Stimulated activated naive CD8-positive, alpha-beta T cell treated with anti-CD3 and anti-CD28 coated beads, Interleukin-15, Interleukin-2, amounts not matched to agents 100 U/mL and 50 U/mL, for 24 hours (primary cell): ENCODE results near the gene GSX1.
"Not testable (repeated sequence)": the region's sequence is repeated elsewhere in the genome, so short reads cannot be mapped to it uniquely, and the experiment has no call there.

Experiments
- ATAC-seq: fragments of 150-1000 bp; cut with Tn5 transposase; one replicate; pipeline ENCODE4 v1.10.0; 2021
- DNase-seq: peaks from one replicate; pipeline ENCODE4 v3.0.0; 2021

GSX1 gene

DNA sequence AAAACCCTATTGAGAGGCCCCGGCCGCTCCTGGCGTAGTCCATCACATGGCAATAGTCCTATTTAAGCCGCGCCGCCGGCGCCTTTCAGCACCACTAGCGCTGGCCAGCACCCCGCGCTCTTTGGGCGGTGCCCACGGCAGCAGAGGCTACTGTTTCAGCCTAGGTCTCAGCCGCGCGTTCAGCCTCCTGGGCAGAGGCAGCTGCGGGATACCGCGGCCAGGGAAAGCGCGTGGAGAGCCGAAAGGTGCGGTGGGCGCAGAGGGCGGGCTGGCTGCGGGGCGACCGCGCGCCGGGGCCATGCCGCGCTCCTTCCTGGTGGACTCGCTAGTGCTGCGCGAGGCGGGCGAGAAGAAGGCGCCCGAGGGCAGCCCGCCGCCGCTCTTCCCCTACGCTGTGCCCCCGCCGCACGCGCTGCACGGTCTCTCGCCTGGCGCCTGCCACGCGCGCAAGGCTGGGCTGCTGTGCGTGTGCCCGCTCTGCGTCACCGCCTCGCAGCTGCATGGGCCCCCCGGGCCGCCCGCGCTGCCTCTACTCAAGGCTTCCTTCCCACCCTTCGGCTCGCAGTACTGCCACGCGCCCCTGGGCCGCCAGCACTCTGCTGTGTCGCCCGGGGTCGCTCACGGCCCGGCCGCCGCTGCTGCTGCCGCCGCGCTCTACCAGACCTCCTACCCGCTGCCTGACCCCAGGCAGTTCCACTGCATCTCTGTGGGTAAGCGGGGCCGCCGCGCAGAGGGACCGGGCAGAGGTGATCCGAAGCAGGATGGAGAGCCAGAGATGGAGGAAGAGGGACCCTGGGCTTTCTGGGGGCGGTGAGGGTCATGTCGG, at the start of gene GSX1:
GSX1 (plus strand) TSS at position 91 of the 826 bp plus-strand sequence; CDS start at position 299, 208 bp downstream.
- ATAC-seq: peak; percentile 61
- peak; percentile 57 for DNase-seq

DNA sequence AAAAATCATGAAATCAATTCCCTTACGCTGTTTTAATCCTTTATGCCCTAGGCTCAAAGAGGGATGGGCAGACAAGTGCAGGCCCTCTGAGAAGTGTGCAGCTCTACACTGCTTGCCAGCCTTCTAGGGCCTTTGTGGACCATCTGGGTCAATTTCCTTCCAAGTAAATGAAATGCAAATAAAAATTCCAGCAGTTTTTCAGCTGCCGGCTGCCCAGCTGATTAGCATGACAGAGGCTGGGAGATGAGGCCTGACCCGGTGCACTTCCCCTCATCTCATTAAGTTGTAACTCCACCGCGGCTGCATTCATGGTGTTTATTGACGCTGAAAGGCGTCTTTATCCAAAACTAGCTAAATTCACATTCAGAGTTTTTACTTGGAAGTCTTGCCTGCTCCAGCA, 47.5 kb upstream of the GSX1 start:
- ATAC-seq (no peak), DNase-seq (no peak)

DNA sequence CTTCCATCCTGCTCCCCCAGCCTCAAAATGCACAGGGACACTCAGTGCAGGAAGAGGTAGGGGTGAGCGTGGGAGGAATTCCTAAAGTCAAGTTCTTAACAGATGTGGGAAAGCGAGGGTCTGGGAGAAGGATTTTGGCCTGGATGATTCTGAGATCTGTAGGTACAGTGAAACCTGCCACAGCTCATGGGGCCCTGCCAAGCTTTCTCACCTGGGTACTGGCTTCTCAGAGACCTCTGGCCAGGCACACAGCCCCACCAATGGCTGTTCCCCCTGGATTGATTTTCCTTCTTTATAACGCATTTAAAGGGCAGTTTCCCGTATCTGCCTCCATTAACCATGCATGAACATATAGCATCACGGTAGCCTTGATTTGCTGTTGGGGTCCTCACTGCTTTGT, 47.0 kb upstream of the GSX1 start:
- DNase-seq: no peak
- no peak for ATAC-seq

- DNase-seq, ATAC-seq: not testable (repeated sequence)
These were observed 44.1 kb upstream of the GSX1 start for GRCh38 chr13:27748143-27748542.

DNA sequence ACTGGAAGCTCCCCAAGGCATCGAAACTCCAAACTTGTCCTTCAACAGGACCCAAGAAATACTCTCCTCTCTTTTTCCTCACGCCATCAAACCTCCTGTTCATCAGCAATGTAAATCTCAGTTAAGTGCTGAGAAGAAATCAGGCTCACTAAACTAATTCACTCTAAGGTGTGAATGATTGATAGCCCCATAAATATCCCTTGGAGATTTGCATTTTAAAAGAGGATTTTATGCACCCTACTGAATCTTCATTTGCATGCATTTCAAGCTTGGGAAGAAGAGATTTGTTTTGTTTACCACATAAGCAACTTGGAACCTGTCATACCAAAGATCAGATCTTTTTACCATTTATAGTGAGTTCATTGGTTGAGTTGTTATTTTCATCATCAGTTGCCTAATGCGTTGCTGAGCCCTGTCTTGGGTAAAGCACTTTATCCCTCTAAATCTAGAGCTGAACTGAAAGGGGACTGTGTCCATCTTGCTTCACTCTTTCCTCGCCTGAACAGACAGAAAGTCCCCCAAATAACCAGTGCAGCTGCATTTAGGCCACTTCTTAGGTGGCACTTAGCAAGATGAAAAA, 40.2 kb upstream of the GSX1 start:
- ATAC-seq: no peak
- no peak for DNase-seq

- ATAC-seq (no peak), DNase-seq (no peak)
These were observed 26.6 kb upstream of the GSX1 start for GRCh38 chr13:27765650-27766049.

- DNase-seq (peak; percentile 15), ATAC-seq (peak; percentile 40)
These were observed 21.5 kb upstream of the GSX1 start for GRCh38 chr13:27770809-27771208.

- ATAC-seq (no peak), DNase-seq (no peak)
These were observed 19.4 kb upstream of the GSX1 start for GRCh38 chr13:27772651-27773425.

- no peak for ATAC-seq
- DNase-seq: no peak
These were observed 18.1 kb upstream of the GSX1 start for GRCh38 chr13:27774169-27774568.

GRCh38 chr13:27774651-27775050, 17.6 kb upstream of the GSX1 start:
- no peak for ATAC-seq
- no peak for DNase-seq

GRCh38 chr13:27775943-27776342, 16.3 kb upstream of the GSX1 start:
- DNase-seq (no peak), ATAC-seq (no peak)

DNA sequence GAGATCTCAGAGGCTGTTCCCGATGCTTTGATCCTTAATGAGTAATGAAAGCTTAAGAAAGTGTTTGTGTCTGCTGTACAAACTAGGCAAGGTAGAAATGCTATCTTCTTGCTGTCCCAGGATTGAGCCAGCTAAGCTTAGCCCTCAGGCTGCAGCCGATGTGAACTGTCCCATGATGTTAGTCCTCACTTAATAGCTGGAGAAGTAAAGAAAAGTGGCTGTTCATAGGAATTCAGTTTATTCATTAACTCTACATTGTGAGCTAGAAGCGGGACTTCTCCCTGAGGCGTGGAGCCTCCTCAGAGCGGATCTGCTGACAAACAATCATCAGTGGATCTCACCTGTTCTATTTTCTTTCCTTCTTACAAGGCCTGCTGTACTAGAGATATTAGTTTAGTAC, 10.1 kb upstream of the GSX1 start:
- no peak for DNase-seq
- no peak for ATAC-seq

DNA sequence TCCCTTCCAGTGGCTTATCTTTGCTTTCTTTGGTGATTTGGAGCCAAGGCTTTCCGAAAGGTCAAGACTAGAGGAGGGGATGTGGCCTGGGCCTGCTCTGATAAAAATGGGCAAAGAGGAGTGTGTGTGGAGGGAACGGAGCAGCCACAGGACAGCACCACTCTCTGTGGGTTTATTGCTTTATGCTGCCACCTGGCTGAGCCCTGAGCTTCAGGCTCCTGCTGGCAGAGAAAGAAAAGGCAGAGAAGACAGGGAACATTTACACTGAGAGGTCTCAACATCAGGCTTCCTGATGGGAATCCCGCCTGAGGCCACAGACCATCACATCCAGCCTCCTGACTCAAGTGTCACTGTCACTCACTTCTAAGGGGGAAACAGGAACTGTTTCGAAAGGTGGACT, 9.2 kb upstream of the GSX1 start:
- no peak for DNase-seq
- ATAC-seq: no peak

- DNase-seq (no peak), ATAC-seq (no peak)
These were observed 4.0 kb upstream of the GSX1 start for GRCh38 chr13:27788271-27788670.

GRCh38 chr13:27789153-27789494, 3.2 kb upstream of the GSX1 start:
- no peak for DNase-seq
- ATAC-seq: no peak

DNA sequence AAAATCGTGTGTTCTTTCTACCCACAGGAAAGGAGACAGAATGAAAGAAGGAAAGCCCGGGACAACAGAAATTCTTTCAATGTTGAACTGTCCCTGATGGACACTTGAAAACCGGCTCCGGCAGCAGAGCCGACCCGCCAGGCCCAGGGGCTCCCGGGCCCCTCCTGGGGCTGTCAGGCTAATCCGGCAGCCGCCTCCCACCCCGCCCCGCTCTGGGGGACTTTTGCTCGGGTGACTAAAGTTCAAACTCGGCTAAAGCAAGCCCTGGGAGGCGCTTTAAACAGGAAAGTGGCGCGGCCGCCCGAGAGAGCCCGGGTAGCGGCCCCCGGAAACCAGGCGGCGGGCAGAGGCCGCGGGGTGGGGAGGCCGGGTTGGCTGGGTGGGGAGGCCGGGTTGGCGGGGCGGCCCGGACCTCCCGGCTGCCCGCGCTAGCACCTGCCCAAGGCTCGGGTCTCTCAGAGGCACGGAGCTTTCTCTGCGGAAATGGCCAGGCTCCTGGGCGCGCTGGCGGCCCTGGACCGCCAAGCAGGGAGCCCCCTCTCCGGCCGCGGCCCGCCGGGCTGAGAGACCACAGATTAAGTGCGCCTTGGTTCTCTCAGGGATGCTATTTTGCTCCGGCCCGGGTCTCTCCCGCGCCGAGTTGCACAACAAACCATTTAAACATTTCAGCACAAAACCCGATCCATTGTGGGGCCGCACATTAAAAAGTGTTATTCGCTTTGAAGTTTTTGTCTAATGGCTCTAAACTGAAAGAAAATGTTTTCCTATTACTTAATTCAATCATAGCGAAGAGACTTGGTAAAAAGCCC, 2.6 kb upstream of the GSX1 start:
- no peak for DNase-seq
- peak; percentile 22 for ATAC-seq

- ATAC-seq (no peak), DNase-seq (no peak)
These were observed 1.8 kb upstream of the GSX1 start for GRCh38 chr13:27790523-27790922.

DNA sequence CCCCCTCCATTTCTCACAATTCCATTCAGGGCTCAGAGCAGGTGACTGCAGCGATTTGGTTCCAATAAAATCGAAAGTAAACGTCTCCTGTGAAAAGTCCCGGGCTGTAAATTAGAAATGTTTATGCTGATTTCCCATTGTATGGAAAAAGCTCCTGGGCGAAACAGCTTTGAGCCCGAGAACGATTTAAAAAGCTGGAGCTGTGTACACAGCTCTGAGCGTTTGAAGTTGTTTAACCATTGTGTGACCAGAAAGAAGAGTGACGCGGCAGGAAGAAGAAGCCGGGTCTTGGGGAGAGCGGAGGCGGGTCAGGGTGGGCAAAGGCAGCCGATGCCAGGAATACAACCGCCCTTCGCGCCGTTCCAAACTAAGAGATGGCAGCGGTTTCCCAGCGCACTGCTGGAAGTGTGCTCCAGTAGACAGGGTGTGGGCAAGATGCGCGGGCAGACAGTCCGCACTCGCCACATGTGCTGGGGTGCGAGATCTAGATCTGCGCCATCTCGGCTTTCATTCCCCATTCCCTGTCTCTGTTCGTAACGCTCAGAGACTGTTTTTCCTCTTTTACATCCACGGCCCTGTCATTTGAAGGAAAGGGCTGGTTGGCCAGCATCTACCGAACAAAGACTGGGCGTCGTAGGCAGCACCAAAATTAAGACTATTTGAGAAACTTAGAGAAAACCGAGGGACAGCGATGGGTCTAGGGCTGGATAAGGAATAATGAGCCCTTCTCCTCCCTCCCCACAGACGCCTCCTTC, 960 bp upstream of the GSX1 start:
- DNase-seq: no peak
- ATAC-seq: no peak

DNA sequence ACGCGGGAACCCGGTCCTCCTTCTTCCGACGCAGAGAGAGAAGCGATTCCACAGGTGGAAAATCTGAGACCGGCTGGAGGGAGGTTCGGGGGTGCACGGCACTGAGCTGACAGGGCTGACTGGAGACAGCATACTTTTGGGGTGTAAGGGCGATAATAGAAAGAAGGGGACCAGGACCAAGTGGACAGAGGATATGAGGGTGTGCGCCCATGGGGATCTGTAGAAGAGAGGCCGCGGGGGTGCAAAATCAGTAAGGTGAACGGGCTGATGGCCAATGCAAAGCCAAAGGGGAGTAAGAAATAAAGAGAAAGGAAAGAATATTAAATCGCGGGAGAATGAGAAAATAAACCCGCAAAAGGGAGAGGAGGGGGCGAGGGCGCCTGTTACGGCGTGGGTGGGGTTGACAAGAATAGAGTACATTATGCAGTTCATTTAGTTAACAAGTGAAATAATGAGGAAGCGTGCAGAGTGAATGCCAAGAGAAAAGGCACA, 336 bp upstream of the GSX1 start:
- ATAC-seq (no peak), DNase-seq (no peak)

DNA sequence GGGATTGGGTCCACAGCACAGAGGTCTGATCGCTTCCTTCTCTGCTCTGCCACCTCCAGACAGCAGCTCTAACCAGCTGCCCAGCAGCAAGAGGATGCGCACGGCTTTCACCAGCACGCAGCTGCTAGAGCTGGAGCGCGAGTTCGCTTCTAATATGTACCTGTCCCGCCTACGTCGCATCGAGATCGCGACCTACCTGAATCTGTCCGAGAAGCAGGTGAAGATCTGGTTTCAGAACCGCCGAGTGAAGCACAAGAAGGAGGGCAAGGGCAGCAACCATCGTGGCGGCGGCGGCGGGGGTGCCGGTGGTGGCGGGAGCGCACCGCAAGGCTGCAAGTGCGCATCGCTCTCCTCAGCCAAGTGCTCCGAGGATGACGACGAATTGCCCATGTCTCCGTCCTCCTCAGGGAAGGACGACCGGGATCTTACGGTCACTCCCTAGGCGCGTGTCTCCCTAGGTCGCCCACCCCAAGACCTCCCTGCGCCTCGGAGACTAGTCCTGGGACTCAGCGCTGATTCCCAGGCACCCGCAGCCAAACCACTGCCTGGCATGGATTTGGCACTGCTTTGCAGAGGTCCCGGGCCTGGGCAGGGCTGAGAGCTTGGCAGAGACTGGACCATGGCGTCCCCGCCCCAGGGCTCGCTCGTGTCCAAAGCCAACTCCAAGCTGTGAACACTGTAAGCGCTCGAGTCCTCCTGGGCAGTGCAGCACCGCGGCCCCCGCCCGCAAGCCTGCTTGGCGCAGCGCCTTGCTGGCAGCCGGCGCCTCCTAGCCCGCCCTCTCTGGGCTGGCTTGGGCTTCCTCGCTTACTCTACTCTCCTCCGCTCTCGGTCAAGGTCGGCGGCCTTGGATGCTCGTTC, 1.5 kb downstream of the GSX1 start:
- no peak for ATAC-seq

GRCh38 chr13:27794368-27794691, 2.0 kb downstream of the GSX1 start:
- ATAC-seq (no peak), DNase-seq (no peak)

More for the DNA sequence above, 1.5 kb downstream of the GSX1 start:
- DNase-seq: no peak
